CD4-positive, alpha-beta T cell treated with Interleukin-17A for 4 hours (primary cell): ENCODE results near the gene COLGALT1.
"Not testable (repeated sequence)": the region's sequence is repeated elsewhere in the genome, so short reads cannot be mapped to it uniquely, and the experiment has no call there.

Experiments used
- DNase-seq: peaks from one replicate; pipeline ENCODE4 v3.0.0-alpha.2; 2020; ENCODE audit warnings: mixed read lengths

The COLGALT1 gene

GRCh38 chr19:17534767-17535166 lies 20.7 kb upstream of the COLGALT1 start:
- DNase-seq = no peak

- no peak for DNase-seq
Observed at GRCh38 chr19:17536955-17537354, 18.5 kb upstream of the COLGALT1 start.

GRCh38 chr19:17538684-17539237 lies 16.7 kb upstream of the COLGALT1 start:
- DNase-seq = no peak

GRCh38 chr19:17539238-17540117 lies 16.0 kb upstream of the COLGALT1 start:
- DNase-seq = peak; percentile 93

GRCh38 chr19:17540174-17540573 lies 15.3 kb upstream of the COLGALT1 start:
- DNase-seq = no peak

GRCh38 chr19:17541184-17541759 lies 14.2 kb upstream of the COLGALT1 start:
- no peak for DNase-seq

- DNase-seq = no peak
Observed at GRCh38 chr19:17542042-17542441, 13.4 kb upstream of the COLGALT1 start.

- DNase-seq = no peak
Observed at GRCh38 chr19:17542793-17543582, 12.5 kb upstream of the COLGALT1 start.

GRCh38 chr19:17543986-17544385 lies 11.5 kb upstream of the COLGALT1 start:
- DNase-seq = no peak

- DNase-seq = no peak
Observed at GRCh38 chr19:17544418-17544817, 11.0 kb upstream of the COLGALT1 start.

GRCh38 chr19:17548145-17548544 lies 7.3 kb upstream of the COLGALT1 start:
- no peak for DNase-seq

- no peak for DNase-seq
Observed at GRCh38 chr19:17549085-17549740, 6.2 kb upstream of the COLGALT1 start.

GRCh38 chr19:17550076-17550667 lies 5.3 kb upstream of the COLGALT1 start:
- no peak for DNase-seq

- not testable (repeated sequence) for DNase-seq
Observed at GRCh38 chr19:17552735-17553134, 2.7 kb upstream of the COLGALT1 start.

- DNase-seq = no peak
Observed at GRCh38 chr19:17553256-17553655, 2.2 kb upstream of the COLGALT1 start.

GRCh38 chr19:17554968-17555479 lies 425 bp upstream of the COLGALT1 start:
- DNase-seq = no peak

- peak; percentile 49 for DNase-seq
Observed at GRCh38 chr19:17555929-17556813, 722 bp downstream of the COLGALT1 start.

GRCh38 chr19:17556995-17557394 lies 1.5 kb downstream of the COLGALT1 start:
- DNase-seq = no peak

GRCh38 chr19:17557466-17557865 lies 2.0 kb downstream of the COLGALT1 start:
- DNase-seq = no peak

- DNase-seq = no peak
Observed at GRCh38 chr19:17560205-17560595, 4.8 kb downstream of the COLGALT1 start.

- no peak for DNase-seq
Observed at GRCh38 chr19:17562097-17562496, 6.6 kb downstream of the COLGALT1 start.
